Fibroblast of mammary gland (primary cell): ENCODE data around the gene MAGI2.
A peak's percentile ranks its signal among the peaks of the same experiment; 100 is the strongest.

Experiments used
- DNase-seq: peaks from one replicate; pipeline ENCODE4 v3.0.0-alpha.2; 2010; ENCODE audit warnings: low read depth
- H3K4me3 ChIP-seq: 2 replicates; pipeline ENCODE4 v1.5.1; 2011; ENCODE audit warnings: low read depth, mild to moderate bottlenecking, low read length, moderate library complexity; ENCODE audit not compliant: control insufficient read depth
- TF ChIP-seq, protein P1 (sequence below): conservative IDR thresholded peaks from 2 replicates; pipeline ENCODE4 v1.5.1; 2011; ENCODE audit warnings: low read depth, low read length, inconsistent platforms; ENCODE audit not compliant: control insufficient read depth, insufficient read depth

Gene MAGI2

GRCh38 chr7:78535655-78536054 is 917.8 kb downstream of the MAGI2 start:
- no peak overlapping the region for H3K4me3 ChIP-seq
- DNase-seq: no peak
- TF ChIP-seq, protein P1, sequence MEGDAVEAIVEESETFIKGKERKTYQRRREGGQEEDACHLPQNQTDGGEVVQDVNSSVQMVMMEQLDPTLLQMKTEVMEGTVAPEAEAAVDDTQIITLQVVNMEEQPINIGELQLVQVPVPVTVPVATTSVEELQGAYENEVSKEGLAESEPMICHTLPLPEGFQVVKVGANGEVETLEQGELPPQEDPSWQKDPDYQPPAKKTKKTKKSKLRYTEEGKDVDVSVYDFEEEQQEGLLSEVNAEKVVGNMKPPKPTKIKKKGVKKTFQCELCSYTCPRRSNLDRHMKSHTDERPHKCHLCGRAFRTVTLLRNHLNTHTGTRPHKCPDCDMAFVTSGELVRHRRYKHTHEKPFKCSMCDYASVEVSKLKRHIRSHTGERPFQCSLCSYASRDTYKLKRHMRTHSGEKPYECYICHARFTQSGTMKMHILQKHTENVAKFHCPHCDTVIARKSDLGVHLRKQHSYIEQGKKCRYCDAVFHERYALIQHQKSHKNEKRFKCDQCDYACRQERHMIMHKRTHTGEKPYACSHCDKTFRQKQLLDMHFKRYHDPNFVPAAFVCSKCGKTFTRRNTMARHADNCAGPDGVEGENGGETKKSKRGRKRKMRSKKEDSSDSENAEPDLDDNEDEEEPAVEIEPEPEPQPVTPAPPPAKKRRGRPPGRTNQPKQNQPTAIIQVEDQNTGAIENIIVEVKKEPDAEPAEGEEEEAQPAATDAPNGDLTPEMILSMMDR: no peak

DNA sequence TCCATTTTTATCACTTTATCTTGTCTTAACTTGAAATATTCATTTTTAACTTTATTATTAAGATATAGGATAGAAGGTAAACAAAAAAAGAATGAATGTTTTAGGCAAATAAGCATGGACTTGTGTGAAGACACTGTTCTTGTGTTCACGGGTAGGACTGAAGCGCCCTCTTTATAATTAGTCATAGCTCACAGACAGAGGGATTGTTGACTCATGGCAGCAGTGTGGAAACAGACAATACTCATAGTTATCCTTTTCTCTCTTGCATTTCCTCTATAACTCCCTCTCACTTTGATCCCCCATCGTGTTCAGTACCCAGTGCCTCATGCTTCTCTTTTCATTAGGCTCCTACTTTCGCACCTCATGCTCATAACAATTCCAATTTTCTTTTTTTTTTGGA is 923.1 kb downstream of the MAGI2 start:
- no peak overlapping the region for H3K4me3 ChIP-seq
- TF ChIP-seq, protein P1: no peak
- peak; percentile 53 for DNase-seq

GRCh38 chr7:78529392-78529791 is 924.1 kb downstream of the MAGI2 start:
- no peak for DNase-seq
- no peak overlapping the region for H3K4me3 ChIP-seq
- TF ChIP-seq, protein P1: no peak

GRCh38 chr7:78528964-78529363 is 924.5 kb downstream of the MAGI2 start:
- TF ChIP-seq, protein P1: no peak
- H3K4me3 ChIP-seq: no peak overlapping the region
- DNase-seq: no peak

DNA sequence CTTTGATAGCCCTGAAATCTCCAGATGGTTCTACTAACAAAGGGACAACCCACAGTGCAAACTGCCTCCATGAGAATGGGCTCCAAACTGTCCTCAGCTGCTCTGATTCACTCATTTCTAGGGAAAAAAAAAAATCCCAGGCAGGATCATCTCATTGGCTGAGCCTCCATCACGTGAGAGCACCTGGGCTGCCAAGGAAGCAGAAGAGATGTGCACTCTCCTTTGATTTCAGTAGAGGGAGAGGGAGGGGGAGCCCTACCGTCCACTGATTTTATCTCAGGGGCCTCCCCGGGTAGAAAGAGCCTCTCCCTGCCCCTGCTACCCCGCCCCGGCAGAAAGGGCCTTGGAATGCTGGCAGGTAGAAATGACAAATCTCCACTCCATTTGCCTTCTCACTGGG is 929.5 kb downstream of the MAGI2 start:
- TF ChIP-seq, protein P1: no peak

DNA sequence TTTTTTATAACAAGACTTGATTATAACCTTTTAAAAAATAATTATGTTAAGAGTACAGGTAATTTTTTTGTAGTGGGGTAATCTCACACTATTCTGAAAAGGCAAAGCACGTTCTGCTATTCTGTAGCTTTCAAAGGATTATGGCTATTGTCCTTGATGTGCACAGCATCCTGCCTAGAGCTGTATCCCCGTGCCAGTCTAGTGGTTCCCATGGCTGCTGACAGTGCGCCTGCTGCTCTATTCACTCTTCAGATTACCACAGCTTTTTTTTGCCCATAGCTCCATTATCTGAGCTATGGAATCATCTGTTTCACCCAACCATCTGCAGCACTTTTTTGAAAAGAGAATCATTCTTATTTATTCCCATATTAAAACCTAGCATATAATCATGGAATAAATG is 931.5 kb downstream of the MAGI2 start:
- TF ChIP-seq, protein P1: no peak
- DNase-seq: no peak

More for the DNA sequence above, 929.5 kb downstream of the MAGI2 start:
- no peak for DNase-seq
- no peak overlapping the region for H3K4me3 ChIP-seq

DNA sequence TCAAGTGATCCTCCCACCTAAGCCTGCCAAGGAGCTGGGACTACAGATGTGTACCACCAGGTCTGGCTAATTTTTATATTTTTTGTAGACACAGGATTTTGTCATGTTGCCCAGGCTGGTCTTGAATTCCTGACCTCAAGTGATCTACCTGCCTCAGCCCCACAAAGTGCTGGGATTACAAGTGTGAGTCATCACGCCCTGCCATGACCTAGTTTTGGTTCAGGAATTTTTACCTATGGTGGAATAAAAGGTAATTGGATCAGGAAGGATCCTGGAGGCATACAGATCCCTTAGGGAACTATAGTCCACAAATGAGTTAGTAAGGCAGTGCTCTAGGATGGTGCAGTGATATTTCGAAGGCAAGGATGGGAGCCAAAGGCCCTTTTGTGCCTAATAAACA is 937.0 kb downstream of the MAGI2 start:
- DNase-seq: no peak
- TF ChIP-seq, protein P1: no peak
- no peak overlapping the region for H3K4me3 ChIP-seq

More for the DNA sequence above, 931.5 kb downstream of the MAGI2 start:
- H3K4me3 ChIP-seq: no peak overlapping the region
